ENCODE data around the gene SPR. TPM values are rescaled to one million over a fixed set of nuclear protein-coding genes. Genes with fewer than 3 reads are reported as not detected.

Gene SPR
- total RNA-seq, 4 donors from 2014 or later: 30.3 to 57.0 (median 50.3) TPM

- H3K9me3 ChIP-seq: no peaks in the 10 kb centered on the region
- H3K36me3 ChIP-seq: peaks cover 9 to 22% (median 16%) of the 10 kb centered on the region in 4 donors
- 10% methylated on average over 4 of the region's 4 CpGs for WGBS
- H3K4me3 ChIP-seq: no peak overlapping the region
- peaks cover 9 to 17% (median 12%) of the 10 kb centered on the region in 4 donors for H3K4me1 ChIP-seq
- DNase-seq (ENCODE audit: extremely low spot score): no peak
- peaks cover 0 to 49% (median 0%) of the 10 kb centered on the region in 4 donors for H3K27me3 ChIP-seq
- TF ChIP-seq CTCF (IDR thresholded peaks at IDR 0.05) (no peak), EP300 (IDR thresholded peaks at IDR 0.05) (no peak), POLR2A (IDR thresholded peaks at IDR 0.05; ENCODE audit: low read depth) (no peak), POLR2AphosphoS5 (IDR thresholded peaks at IDR 0.05) (no peak)
- no peak overlapping the region for H3K27ac ChIP-seq (replicated peaks in 1 of 4)
- intact Hi-C loops (cut with DNase I): loop anchor here (5.0 to 10.0 kb wide), 2 partner anchors 180 to 282 kb away; partner anchors contain the start of gene SFXN5
These were observed 7.9 kb downstream of the SPR start for GRCh38 chr2:72895154-72895553.

GRCh38 chr2:72895759-72896281, 8.6 kb downstream of the SPR start:
- 0% methylated on average over 10 of the region's 16 CpGs for WGBS
- peaks cover 9 to 19% (median 15%) of the 10 kb centered on the region in 4 donors for H3K36me3 ChIP-seq
- peaks cover 9 to 15% (median 12%) of the 10 kb centered on the region in 4 donors for H3K4me1 ChIP-seq
- intact Hi-C loops (cut with DNase I): loop anchor here (5.0 to 10.0 kb wide), 2 partner anchors 179 to 281 kb away; partner anchors contain the start of gene SFXN5
- no peak overlapping the region for H3K27ac ChIP-seq (replicated peaks in 1 of 4)
- H3K9me3 ChIP-seq: no peaks in the 10 kb centered on the region
- TF ChIP-seq POLR2AphosphoS5 (IDR thresholded peaks at IDR 0.05) (no peak), POLR2A (IDR thresholded peaks at IDR 0.05; ENCODE audit: low read depth) (no peak), EP300 (IDR thresholded peaks at IDR 0.05) (no peak), CTCF (IDR thresholded peaks at IDR 0.05) (no peak)
- H3K27me3 ChIP-seq: peaks cover 0 to 56% (median 0%) of the 10 kb centered on the region in 4 donors
- no peak for DNase-seq (ENCODE audit: extremely low spot score)
- peak overlapping the region in 3 of 4 donors; percentile 9 to 28 (median 22) for H3K4me3 ChIP-seq

- Histone ChIP-seq H3K9me3 (no peaks in the 10 kb centered on the region), H3K4me1 (peaks cover 9 to 15% (median 12%) of the 10 kb centered on the region in 4 donors), H3K27me3 (peaks cover 0 to 62% (median 0%) of the 10 kb centered on the region in 4 donors), H3K4me3 (no peak overlapping the region), H3K36me3 (peaks cover 8 to 13% (median 10%) of the 10 kb centered on the region in 4 donors), H3K27ac (replicated peaks in 1 of 4) (no peak overlapping the region)
- no peak for TF ChIP-seq CTCF (IDR thresholded peaks at IDR 0.05)
- no peak for TF ChIP-seq POLR2A (IDR thresholded peaks at IDR 0.05; ENCODE audit: low read depth)
- TF ChIP-seq EP300 (IDR thresholded peaks at IDR 0.05): no peak
- WGBS: 89% methylated on average over 4 of the region's 4 CpGs
- intact Hi-C loops (cut with DNase I): loop anchor here (5.0 to 10.0 kb wide), 2 partner anchors 178 to 281 kb away; partner anchors contain the start of gene SFXN5
- DNase-seq (ENCODE audit: extremely low spot score): no peak
These were observed 9.2 kb downstream of the SPR start for GRCh38 chr2:72896446-72896845.

GRCh38 chr2:72897785-72898584, 10.8 kb downstream of the SPR start:
- no peaks in the 10 kb centered on the region for H3K36me3 ChIP-seq
- no peak for TF ChIP-seq EP300 (IDR thresholded peaks at IDR 0.05)
- TF ChIP-seq POLR2A (IDR thresholded peaks at IDR 0.05; ENCODE audit: low read depth): no peak
- TF ChIP-seq POLR2AphosphoS5 (IDR thresholded peaks at IDR 0.05): no peak
- no peak for TF ChIP-seq CTCF (IDR thresholded peaks at IDR 0.05)
- H3K9me3 ChIP-seq: no peaks in the 10 kb centered on the region
- no peak overlapping the region for H3K4me3 ChIP-seq
- no peak overlapping the region for H3K27ac ChIP-seq (replicated peaks in 1 of 4)
- no peak for DNase-seq (ENCODE audit: extremely low spot score)
- intact Hi-C loops (cut with DNase I): loop anchor here (5.0 to 10.0 kb wide), 2 partner anchors 177 to 279 kb away; partner anchors contain the start of gene SFXN5
- peaks cover 0 to 75% (median 0%) of the 10 kb centered on the region in 4 donors for H3K27me3 ChIP-seq
- 67% methylated on average over 18 of the region's 18 CpGs for WGBS
- peaks cover 9 to 15% (median 12%) of the 10 kb centered on the region in 4 donors for H3K4me1 ChIP-seq

Data from esophagus muscularis mucosa (tissue), 4 donors.